Measurements from ENCODE around the gene MPV17L2. TPM values are rescaled to one million over a fixed set of nuclear protein-coding genes. Genes with fewer than 3 reads are reported as not detected.
"Not testable (repeated sequence)": the region's sequence is repeated elsewhere in the genome, so short reads cannot be mapped to it uniquely, and the experiment has no call there.

MPV17L2 gene
- total RNA-seq: 7.8 TPM

DNA sequence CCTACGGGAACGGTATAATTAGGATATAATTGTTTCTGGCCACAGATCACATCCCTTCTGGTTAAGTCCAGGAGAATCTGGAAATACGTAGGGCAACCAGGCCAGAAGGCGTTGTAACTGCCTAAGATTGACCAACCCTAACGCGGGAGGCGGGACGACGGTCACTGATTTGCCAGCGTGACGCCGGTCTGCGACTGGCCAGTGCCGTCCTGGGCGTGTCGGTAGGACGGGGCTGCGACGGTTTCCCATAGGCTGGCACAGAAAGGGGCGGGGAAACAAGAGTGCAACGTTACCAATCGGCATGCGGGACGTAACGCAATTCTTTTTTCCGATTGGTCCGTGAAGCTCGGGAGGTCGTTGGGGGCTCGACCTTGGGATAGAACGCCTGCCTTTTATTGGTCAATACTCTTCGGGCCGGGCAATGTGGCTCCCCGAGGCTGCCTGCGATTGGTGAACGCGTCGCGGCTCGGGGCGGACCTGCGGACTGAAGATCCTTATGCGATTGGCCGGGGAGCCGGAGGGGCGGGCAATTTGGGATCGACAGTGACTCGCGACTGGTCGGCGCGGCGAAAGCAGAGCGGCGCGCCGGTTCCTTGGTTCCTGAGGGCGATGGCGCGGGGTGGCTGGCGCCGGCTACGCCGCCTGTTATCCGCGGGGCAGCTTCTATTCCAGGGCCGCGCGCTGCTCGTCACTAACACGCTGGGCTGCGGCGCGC lies at the start of gene MPV17L2:
TSS of gene MPV17L2 (plus strand) at position 546 of the 715 bp plus-strand sequence. CDS start at position 610, 64 bp downstream.
- peak; percentile 100 for DNase-seq

DNA sequence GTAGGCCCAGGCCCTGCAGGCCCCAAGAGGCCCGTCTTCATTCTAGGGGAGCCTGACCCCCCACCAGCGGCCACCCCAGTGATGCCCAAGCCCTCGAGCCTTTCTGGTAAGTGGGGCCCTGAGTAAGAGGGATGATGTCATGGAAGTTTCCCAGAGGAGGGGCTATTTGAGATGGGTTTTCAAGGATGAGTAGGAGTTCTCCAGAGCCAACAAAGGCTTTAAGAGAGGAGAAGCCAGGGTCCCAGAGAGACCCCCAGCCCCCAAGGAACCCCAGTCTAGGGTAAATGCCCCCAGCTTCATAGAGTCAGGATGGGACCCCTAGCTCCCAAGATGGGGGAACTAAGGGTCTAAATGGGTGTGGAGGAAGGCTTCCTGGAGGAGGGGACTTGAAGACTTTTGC lies 49.1 kb upstream of the MPV17L2 start:
- no peak for DNase-seq

DNA sequence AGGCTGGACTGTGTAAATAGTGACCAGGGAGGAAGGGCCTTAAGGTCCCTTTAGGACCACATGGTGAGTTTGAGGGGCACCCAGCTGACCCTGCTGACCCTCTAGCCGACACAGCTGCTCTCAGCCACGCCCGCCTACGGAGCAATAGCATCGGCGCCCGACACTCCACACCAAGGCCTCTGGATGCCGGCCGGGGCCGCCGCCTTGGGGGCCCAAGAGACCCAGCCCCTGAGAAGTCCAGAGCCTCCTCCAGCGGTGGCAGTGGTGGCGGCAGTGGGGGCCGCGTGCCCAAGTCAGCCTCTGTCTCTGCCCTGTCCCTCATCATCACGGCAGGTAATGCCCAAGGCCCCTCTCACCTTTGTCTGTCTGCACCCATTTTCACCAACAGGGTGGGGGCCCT lies 48.7 kb upstream of the MPV17L2 start:
- no peak for DNase-seq

DNA sequence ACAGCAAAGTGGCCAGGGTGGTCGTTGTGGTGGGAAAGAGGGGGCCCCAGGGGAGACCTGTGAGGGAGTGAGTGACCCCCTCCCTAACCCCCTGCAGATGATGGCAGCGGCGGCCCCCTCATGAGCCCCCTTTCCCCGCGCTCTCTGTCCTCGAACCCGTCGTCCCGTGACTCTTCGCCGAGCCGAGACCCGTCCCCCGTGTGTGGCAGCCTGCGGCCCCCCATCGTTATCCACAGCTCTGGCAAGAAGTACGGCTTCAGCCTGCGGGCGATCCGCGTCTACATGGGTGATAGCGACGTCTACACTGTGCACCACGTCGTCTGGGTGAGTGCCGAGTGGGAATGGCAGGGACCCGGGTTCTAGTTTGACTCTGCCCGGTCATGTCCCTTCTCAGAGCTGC lies 48.1 kb upstream of the MPV17L2 start:
- DNase-seq: no peak

DNA sequence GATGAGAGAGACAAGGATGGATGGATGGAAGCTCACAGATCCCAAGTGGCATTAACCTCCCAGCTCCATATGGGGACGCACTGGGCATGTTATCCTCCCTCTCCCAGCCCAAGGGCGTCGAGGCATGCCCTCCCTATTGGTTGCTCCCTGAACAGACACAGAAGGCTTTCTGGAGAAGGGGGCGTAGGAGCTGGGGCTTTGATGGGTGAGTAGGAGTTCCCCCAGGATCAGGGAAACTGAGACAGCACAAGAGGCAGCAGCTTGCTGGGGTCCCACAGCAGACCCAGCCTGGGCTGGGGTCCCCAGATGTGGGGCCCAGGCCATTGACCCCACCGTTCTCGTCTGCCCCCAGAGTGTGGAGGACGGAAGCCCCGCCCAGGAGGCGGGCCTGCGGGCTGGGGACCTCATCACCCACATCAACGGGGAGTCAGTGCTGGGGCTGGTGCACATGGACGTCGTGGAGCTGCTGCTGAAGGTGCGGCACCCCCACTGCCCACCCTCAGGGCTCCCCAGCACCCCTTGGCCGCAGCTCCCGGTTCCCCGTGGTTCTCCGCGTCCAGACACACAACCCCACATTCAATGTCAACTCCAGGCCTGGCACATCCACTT lies 47.5 kb upstream of the MPV17L2 start:
- DNase-seq: no peak

DNA sequence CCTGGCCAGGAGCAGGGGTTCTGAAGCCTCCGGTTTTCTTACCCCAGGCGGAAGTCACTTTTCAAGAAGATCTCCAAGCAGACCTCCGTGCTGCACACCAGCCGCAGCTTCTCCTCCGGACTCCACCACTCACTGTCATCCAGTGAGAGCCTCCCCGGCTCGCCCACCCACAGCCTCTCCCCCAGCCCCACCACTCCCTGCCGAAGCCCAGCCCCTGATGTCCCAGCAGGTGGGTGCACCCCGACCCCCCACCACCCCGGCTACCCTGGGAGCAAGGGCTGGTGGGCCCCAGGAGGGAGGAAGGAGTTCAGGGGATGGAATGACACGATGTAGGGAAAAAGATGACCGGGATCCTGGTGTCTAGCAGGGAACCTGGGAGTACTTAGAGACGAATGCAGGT lies 45.6 kb upstream of the MPV17L2 start:
- no peak for DNase-seq

DNA sequence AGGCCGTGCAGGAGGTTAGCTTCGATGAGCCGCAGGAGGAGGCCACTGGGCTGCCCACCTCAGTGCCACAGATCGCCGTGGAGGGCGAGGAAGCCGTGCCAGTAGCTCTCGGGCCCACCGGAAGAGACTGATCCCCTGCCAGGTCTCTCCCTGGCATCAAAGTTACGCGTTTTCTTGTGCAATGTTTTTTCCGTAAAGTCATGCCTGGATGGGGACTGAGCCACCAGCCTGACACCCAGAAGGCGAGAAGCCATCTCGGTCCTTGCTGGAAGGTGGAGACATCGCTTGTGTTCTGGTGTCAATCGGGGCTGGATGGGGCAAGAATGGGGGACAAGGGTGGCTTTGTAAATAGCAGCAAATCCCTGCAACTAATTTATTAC lies 43.4 kb upstream of the MPV17L2 start:
- DNase-seq: no peak

DNA sequence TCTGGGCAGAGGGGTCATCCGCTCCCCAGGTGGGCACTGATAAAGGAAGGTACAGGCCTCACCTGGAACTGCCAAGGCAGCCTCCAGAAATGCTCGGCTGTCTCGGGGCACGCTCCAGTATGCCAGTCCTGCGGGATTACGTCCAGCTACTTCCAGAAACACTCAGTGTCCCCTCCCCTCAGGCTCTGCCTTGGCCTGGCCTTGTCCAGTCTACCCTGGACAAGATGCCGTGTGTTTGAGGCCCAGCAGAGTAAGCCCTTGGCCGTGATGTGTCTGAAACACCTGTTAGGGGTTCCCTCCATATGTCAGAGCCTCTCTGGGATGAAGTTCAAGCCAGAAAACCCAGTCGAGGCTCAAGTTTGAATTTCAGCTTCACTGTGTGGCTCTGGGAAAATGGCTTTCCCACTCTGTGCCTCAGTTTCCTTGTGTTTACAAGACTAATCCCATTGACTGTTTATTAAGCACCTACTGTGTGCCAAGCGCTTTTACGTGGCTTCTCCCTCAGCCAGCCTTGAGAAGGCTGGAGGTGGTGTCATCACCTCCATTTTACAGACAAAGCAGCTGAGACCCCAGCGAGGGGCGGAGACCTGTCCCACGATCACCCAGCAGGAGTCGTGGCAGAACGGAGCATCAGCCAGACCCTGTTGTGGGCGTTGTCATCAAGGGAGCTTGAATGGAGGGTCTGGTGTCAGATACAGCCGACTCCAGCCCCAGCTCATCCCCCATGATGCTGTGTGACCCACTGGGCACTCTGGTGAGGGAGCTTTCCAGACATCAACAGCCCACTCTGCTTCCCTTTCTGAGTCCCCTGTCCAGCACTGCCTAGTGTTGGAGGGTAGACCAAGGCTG lies 42.0 kb upstream of the MPV17L2 start:
- DNase-seq: no peak

DNA sequence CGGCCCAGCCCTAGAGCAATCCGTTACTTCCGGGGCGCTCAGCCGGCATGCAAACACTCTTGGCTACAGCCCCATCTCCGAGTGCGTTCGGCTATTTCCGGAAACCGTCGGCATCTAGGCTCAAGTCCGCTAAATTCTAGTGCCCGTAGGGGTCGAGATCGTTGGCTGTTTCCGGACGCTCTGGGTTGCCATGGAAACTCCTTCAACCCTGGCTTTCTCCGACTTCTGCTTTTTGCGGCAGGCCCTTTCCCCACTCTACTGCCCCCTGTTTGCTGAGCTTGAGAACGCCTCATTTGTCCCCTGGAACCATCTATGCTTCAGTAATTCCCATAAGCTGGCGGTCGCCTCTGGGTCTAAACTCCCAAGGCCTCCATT lies 40.6 kb upstream of the MPV17L2 start:
- peak; percentile 86 for DNase-seq

DNA sequence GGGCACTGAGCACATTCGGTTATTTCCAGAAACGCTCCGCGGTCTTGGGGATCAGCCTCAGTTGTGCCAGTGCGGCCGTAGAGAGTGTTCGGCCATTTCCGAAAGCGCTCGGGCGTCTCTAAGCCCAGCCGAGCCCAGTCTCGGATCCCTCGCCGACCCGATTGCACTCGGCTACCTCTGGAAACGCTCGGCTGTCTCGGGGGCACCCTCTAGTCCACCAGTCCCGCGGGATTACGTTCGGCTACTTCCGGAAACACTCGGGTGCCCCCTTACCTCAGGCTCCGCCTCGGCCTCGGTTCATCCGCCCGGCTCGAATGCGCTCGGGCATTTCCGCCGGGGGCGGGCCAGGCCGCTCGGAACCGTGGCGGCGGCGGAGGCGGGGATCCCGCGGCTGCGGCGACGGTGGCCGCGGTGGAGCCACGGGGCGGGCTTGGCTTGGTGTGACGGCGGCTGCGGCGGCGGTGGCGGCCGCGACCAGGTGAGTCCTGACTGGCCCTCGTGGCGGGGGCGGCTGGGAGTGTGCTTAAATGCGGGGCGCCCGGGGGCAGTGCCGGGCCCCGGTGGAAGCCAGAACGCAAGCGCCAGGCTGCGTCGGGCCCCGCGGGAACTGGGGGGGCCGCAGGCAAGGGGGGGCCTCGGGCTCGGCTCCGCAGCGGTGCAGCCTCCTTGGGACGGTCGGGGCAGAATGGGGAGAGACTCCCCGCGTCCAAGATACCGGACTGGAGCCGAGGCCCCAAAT lies 40.0 kb upstream of the MPV17L2 start, which contains the start of gene PIK3R2:
TSS of gene PIK3R2 (plus strand) at position 347 of the 739 bp plus-strand sequence. CDS start 2,717 bp downstream, outside the sequence.
- DNase-seq: peak; percentile 97

DNA sequence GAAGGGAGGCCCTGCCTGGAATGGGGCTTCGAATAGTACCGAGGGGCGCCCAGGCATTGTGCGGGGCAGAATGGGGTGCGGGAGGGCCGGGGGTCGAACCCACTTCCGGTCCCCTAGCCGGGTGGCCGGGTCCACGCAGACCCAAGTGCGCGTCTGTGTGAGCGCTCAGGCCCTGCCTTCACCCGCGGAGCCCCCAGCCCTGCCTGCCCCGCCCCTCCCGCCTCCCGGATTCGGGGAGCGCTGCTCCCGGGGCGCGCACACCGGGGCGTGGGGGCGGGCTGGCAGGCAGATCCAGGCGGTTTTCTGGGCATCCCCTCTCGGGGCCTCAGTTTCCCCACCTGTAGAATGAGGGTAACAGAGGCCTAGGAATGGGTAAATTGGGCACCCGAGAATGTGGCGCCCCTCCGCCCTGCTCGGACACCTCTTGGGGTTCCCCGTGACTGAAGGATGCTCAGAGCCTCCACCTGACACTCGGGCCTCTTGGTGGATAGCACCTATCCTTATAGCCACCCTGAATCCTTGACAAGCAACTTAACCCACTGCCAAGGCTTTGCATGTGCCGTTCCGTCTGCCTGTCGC lies 39.4 kb upstream of the MPV17L2 start:
- no peak for DNase-seq

DNA sequence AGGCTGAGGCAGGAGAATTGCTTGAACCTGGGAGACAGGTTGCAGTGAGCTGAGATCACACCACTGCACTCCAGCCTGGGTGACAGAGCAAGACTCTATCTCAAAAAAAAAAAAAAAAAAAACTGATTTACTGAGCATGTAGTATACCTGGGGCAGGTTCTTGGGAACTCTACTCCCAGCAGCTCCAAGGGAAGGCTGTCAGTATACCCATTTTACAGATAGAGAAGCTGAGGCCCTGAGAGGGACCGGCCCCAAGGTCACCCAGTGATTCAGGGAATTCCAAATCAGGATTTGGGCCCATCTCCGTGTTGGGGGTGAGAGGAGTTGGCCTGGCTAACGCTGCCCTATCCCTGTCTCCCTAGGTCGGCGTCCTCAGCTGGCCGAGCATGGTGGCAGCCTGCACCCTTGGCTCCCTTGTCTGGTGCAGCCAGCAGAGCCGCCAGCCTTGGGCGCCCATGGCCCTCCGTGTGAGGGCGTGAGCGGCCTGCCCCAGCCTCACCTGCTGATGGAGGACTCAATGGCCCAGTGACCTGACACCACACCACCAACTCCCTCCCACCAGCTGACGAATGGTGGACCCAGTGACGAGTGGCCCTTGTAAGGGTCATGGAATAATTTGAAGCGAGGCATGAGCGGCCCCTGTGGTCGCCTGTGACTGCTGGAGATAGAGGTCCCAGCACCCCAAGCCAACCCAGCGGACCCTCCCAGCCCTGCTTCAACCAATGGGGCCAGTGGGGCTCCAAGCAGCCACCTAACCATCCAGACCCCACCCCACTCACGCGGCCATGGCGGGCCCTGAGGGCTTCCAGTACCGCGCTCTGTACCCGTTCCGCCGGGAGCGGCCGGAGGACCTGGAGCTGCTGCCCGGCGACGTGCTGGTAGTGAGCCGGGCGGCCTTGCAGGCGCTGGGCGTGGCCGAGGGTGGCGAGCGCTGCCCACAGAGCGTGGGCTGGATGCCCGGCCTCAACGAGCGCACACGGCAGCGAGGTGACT lies 37.6 kb upstream of the MPV17L2 start:
- no peak for DNase-seq

DNA sequence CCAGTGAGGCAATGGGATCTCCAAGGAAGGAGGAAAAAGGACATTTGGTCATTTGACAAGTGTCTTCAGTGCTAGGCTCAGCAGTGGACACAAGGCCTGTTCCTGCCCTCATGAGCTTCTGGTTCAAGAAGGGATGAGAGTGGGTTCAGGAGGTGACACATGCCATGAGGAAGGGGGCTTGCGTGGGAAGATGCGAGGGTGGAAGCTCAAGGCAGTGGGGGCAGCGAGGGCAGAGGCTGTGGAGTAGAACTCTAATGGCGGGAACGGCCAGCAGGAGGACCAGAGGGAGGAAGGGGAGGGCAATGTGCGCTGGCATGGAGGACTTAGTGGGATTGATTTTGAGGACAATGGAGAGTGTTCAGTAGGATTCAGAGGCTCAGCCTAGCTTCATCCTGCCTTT lies 36.8 kb upstream of the MPV17L2 start:
- no peak for DNase-seq

DNA sequence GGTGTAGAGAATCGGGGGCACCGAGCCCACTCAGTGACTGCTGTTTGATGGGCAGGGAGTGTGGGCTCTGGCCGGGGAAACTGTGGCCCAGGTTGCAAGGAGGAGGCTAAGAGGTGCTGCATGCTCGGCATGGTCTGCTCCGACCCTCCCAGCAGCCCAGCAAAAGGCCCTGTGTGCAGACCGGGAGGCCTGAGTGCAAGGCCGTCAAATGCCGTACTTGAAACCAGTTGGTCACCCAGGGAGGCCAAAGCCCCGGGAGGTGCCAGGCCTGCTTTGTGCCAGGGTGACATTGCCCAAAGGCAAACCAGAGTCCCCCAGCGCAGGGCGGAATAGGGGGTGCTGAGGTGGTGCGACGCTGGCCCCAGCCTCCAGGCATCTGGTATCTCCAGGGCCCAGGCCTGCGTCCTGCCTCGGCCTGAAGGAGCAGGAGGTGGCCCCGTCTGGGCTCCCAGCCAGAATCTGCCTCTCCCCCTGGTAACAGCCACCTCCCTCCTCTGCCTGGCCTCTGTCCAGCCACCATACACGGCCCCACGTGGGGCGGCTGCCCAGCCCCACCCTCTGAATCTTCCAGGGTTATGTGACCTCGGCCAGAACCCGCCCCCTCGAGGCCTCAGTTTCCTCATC lies 36.1 kb upstream of the MPV17L2 start:
- DNase-seq: peak; percentile 54

DNA sequence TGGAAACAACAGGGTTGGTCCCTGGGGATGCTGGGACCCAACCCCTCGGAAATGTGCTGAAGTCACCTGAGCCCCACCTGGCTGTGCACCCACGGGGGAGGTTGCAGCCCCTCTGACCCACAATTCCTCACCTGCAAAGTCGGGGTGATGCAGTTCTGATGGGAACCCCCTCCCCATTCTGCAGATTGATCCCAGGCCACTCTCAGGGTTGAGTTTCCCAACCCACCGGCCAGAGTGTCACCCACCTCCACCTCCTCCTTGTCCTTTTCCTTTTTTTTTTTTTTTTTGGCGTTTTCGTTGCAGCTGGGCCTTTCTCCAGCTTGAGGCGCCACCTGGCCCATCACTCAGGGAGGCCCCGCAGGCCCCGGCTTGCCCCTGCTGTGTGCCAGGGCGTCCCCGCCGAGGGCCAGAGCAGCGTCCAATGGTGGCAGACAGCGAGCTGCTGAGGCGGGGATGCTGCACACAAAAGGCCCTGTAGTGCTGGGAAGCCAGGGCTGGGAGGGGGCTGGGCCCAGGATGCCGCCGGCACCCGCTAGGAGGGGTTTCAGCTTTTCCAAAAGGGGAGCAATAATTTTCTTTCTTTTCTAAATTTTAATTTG lies 35.5 kb upstream of the MPV17L2 start:
- peak; percentile 52 for DNase-seq

DNA sequence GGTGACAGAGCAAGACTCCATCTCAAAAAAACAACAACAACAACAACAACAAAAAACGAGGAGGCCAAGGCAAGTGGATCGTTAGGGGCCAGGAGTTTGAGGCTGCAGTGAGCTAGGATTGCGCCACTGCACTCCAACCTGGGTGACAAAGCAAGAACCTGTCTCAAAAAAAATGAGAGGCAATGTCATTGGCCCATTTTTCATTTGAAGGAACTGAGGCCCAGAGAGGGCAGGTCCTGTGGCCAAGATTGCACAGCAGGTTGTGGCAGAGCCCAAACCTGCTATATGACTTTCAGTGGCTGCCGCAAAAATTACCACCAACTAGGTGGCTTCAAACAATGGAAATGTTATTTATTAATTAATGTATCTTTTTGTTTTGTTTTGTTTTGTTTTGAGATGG lies 34.6 kb upstream of the MPV17L2 start:
- no peak for DNase-seq

DNA sequence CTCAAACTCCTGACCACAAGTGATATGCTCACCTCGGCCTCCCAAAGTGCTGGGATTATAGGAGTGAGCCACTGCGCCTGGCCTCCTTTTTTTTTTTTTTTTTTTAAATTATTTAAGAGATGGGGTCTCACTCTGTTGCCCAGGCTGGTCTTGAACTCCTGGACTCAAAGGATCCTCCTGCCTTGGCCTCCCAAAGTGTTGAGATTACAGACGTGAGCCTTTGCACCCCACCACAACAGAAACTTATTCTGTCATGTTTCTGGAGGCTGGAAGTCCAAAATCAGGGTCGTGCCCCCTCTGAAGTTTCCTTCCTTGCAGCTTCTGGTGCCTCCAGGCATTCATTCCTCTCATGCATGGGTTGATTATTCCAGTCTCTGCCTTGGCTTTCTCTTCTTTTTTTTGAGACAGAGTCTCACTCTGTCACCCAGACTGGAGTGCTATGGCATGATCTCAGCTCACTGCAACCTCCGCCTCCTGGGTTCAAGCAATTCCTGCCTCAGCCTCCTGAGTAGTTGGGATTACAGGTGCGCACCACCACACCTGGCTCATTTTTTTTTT lies 33.9 kb upstream of the MPV17L2 start:
- not testable (repeated sequence) for DNase-seq

DNA sequence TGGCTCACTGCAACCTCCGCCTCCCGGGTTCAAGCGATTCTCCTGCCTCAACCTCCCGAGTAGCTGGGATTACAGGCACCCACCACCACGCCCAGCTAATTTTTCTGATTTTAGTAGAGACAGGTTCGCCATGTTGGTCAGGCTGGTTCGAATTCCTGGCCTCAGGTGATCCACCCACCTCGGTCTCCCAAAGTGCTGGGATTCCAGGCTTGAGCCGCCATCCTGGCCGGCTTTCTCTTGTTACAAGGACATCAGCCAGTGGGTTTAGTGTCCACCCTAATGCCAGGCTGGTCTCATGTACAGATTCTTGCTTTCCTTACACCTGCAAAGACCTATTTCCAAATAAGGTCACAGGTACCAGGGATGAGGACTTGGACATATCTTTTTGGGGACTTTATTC lies 33.2 kb upstream of the MPV17L2 start:
- DNase-seq: no peak

DNA sequence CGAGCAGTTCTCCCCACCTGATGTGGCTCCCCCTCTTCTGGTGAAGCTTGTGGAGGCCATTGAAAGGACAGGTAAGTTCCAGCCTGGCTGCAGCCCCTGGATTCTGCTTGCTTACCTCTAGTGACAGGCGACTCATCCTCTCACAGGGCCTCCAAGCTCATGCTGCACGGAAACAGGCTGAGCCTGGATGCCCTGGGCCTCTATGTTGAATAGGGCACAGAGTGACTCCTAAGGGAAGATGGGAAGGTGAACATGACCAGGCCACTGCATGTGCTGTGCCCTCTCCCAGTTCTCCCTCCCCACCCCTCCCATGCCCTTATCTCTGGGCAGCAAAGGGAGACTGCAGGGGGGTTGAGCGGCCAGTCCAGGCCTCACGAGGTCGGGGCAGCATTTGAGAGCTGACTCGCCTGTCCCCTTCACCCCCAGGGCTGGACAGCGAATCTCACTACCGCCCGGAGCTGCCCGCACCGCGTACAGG lies 32.5 kb upstream of the MPV17L2 start:
- no peak for DNase-seq
